Measurements from ENCODE around the gene ZNF846. TPM values are rescaled to one million over a fixed set of nuclear protein-coding genes. Genes with fewer than 3 reads are reported as not detected.

ZNF846 gene
- 16.6 and 37.0 TPM in 2 replicates for total RNA-seq (2011; cell fraction: chromatin; rRNA removed; ENCODE audit: low replicate concordance)
- 12.7 and 14.3 TPM in 2 replicates for total RNA-seq (2011; cell fraction: nucleolus; rRNA removed)
- 18.8 and 24.1 TPM in 2 replicates for total RNA-seq (2011; cell fraction: nucleoplasm; rRNA removed)
- 4.5 and 5.2 TPM in 2 replicates for total RNA-seq (2014; rRNA removed)
- total RNA-seq (2014; rRNA removed; fragmentation: Illumina TruSeq; extraction: Trizol), result 8.5 and 8.6 TPM in 2 replicates
- total RNA-seq (2015; rRNA removed; fragmentation: Illumina TruSeq; extraction: Trizol), result 6.8 and 8.7 TPM in 2 replicates
- total RNA-seq (2021), result 5.1 and 7.8 TPM in 2 replicates
- 6.0 and 8.5 TPM in 2 replicates for polyA plus RNA-seq (2011; rRNA removed)
- polyA plus RNA-seq (2011; cell fraction: cytosol; rRNA removed), result 3.3 and 4.8 TPM in 2 replicates
- 8.7 and 13.1 TPM in 2 replicates for polyA plus RNA-seq (2011; cell fraction: nucleus; rRNA removed)
- 7.9 and 10.4 TPM in 2 replicates for polyA plus RNA-seq (2012)
- polyA plus RNA-seq (2014; fragmentation: Illumina TruSeq; extraction: Trizol), result 6.2 and 6.8 TPM in 2 replicates
- 1 to 10 TPM; 4.1 to 4.5 TPM for polyA plus RNA-seq (2014; fragmentation: Nextera tagmentation; extraction: Ambion mirVana)
- polyA plus RNA-seq (2014; rRNA removed), result 8.6 and 11.1 TPM in 2 replicates
- polyA minus RNA-seq (2011; rRNA and poly(A)+ RNA removed), result 9.9 and 11.9 TPM in 2 replicates
- 2.0 and 4.5 TPM in 2 replicates for polyA minus RNA-seq (2011; cell fraction: cytosol; rRNA and poly(A)+ RNA removed)
- polyA minus RNA-seq (2011; cell fraction: nucleus; rRNA and poly(A)+ RNA removed), result 9.2 and 10.4 TPM in 2 replicates
- Bru-seq, nascent RNA, result percentile 53 among the genes with signal in this experiment
- percentile 53 among the genes with signal in this experiment for BruChase-seq, experiment 1, labeled RNA remaining after a 2-hour chase
- BruChase-seq, experiment 2, labeled RNA remaining after a 6-hour chase, result percentile 52 among the genes with signal in this experiment
- long read RNA-seq, experiment 1, partial matches to known transcripts, result 0 of 9 reads
- long read RNA-seq, experiment 1, other reads (novel, unspliced or antisense), result 8 of 9 reads
- long read RNA-seq, experiment 2, partial matches to known transcripts, result 0 of 9 reads
- long read RNA-seq, experiment 2, other reads (novel, unspliced or antisense), result 7 of 9 reads
- long read RNA-seq, experiment 3, partial matches to known transcripts, result 0 of 4 reads
- long read RNA-seq, experiment 3, other reads (novel, unspliced or antisense), result 2 of 4 reads

GRCh38 chr19:9768175-9769112, at the start of gene ZNF846:
TSS of gene ZNF846 (minus strand) at chr19:9768738. CDS start at chr19:9764950, 3,788 bp downstream.
- H2AFZ ChIP-seq (ENCODE audit: low read depth, low read length), result peak within 1 kb of the TSS; percentile 100
- H3K27ac ChIP-seq (ENCODE audit: extremely low read depth, low read depth, low read length), result peak within 1 kb of the TSS; percentile 89
- H3K9me1 ChIP-seq (ENCODE audit: control insufficient read depth, insufficient read depth, low read length), result no peaks in the 10 kb centered on the region
- POLR2A ChIA-PET, result interaction anchor here (0.6 to 2.1 kb wide), 6 partner anchors 9 to 868 kb away, joined by 3 to 9 read pairs (median 4); no protein-coding TSS in a partner anchor
- ATAC-seq, result peak; percentile 100
- peaks cover 0 to 20% of the 10 kb centered on the region in 2 experiments; a peak in 2 of 5 replicates for H3K4me1 ChIP-seq (replicated peaks in 1 of 2; ENCODE audit: control insufficient read depth in 2 of 2, insufficient read depth in 2 of 2, low read length in 2 of 2)
- H3K79me2 ChIP-seq (ENCODE audit: control insufficient read depth, insufficient read depth, low read length), result peaks cover 7% of the 10 kb centered on the region; the same call in 1 of the 3 replicates
- peak within 1 kb of the TSS; percentile 84 for H3K4me2 ChIP-seq (ENCODE audit: insufficient read depth, low read length)
- no peaks in the 10 kb centered on the region for H3K27me3 ChIP-seq (ENCODE audit: control insufficient read depth in 2 of 2, insufficient read depth in 2 of 2, low read length in 2 of 2)
- peak; percentile 99 for FAIRE-seq
- in situ Hi-C loops (cut with MboI), result no loop called here
- intact Hi-C loops (cut with micrococcal nuclease), result loop anchor here (1.0 kb wide), 1 partner anchor 17 kb away; no protein-coding TSS in a partner anchor
- H3K36me3 ChIP-seq (ENCODE audit: control insufficient read depth, insufficient read depth, low read length), result no peaks in the 10 kb centered on the region; the same call in 2 of the 3 replicates
- CTCF ChIA-PET (ENCODE audit: low intra/inter-chr PET ratio), result no interaction called here
- peak; percentile 91 to 98 (median 92) for DNase-seq (ENCODE audit: extremely low read depth in 1 of 4, low spot score in 3 of 4)
- peak within 1 kb of the TSS; percentile 84 to 90 for H3K9ac ChIP-seq (ENCODE audit: insufficient read depth in 1 of 2, low read depth in 2 of 2, low read length in 2 of 2)
- H4K20me1 ChIP-seq (replicated peaks; ENCODE audit: control insufficient read depth, insufficient read depth, low read length), result no peaks in the 10 kb centered on the region
- H3K9me3 ChIP-seq (replicated peaks; ENCODE audit: control insufficient read depth, insufficient read depth, low read depth, low read length), result no peaks in the 10 kb centered on the region; the same call in 1 of the 2 replicates
- H3K4me3 ChIP-seq, result peak within 1 kb of the TSS; percentile 60
- WGBS (ENCODE audit: insufficient coverage, low coverage, missing lambda C conversion rate), result under 1% methylated on average over 58 of the region's 65 CpGs
- TSS peak; percentile 87 for BruUV-seq (replicated peaks)
- TF ChIP-seq HNRNPLL (IDR thresholded peaks at IDR 0.05; ENCODE audit: low read depth, low read length, poor library complexity, severe bottlenecking) (peak; percentile 82), PTTG1 (tag; IDR thresholded peaks at IDR 0.05; ENCODE audit: low read depth) (no peak), DNMT1 (IDR thresholded peaks at IDR 0.05) (no peak), ATF6 (CRISPR knock-in tag; IDR thresholded peaks at IDR 0.05) (0 out of 2 replicates have a peak, but pooled peaks have one; percentile 85), NRF1 (conservative IDR thresholded peaks at IDR 0.05 in 1 of 2, IDR thresholded peaks at IDR 0.05 in 1 of 2) (peak; percentile 89 to 91), CBX3 (IDR thresholded peaks at IDR 0.05; ENCODE audit: borderline replicate concordance in 1 of 2, low read length in 2 of 2) (peak in 1 of 2 experiments; percentile 88; a peak in 1 of 3 replicates), MYNN (IDR thresholded peaks at IDR 0.05) (peak; percentile 87; the same call in 1 of the 2 replicates), MYNN (CRISPR knock-in tag; IDR thresholded peaks at IDR 0.05) (no peak), MTF1 (CRISPR knock-in tag; IDR thresholded peaks at IDR 0.05; ENCODE audit: borderline replicate concordance) (peak; percentile 62; the same call in 1 of the 2 replicates), TEAD2 (tag; IDR thresholded peaks at IDR 0.05) (no peak), RNF2 (IDR thresholded peaks at IDR 0.05) (peak; percentile 60), TEAD4 (IDR thresholded peaks at IDR 0.05; ENCODE audit: low read length) (peak; percentile 18; the same call in 1 of the 2 replicates), TEAD4 (CRISPR knock-in tag; IDR thresholded peaks at IDR 0.05; ENCODE audit: borderline replicate concordance) (no peak)
- TF ChIP-seq, protein P1, sequence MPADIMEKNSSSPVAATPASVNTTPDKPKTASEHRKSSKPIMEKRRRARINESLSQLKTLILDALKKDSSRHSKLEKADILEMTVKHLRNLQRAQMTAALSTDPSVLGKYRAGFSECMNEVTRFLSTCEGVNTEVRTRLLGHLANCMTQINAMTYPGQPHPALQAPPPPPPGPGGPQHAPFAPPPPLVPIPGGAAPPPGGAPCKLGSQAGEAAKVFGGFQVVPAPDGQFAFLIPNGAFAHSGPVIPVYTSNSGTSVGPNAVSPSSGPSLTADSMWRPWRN (IDR thresholded peaks at IDR 0.05; ENCODE audit: low read depth), result peak; percentile 36; the same call in 1 of the 2 replicates

Measured in K562 (cell line).